ENCODE results near the gene LPAR6. TPM values are rescaled to one million over a fixed set of nuclear protein-coding genes. Genes with fewer than 3 reads are reported as not detected.
"Not testable (repeated sequence)": the region's sequence is repeated elsewhere in the genome, so short reads cannot be mapped to it uniquely, and the experiment has no call there.

The LPAR6 gene, protein sequence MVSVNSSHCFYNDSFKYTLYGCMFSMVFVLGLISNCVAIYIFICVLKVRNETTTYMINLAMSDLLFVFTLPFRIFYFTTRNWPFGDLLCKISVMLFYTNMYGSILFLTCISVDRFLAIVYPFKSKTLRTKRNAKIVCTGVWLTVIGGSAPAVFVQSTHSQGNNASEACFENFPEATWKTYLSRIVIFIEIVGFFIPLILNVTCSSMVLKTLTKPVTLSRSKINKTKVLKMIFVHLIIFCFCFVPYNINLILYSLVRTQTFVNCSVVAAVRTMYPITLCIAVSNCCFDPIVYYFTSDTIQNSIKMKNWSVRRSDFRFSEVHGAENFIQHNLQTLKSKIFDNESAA
- 10 to 100 TPM; 10.7 to 15.0 (median 12.3) TPM for total RNA-seq
- long read RNA-seq, donor 1, partial matches to known transcripts, result 0 of 11 reads
- long read RNA-seq, donor 1, other reads (novel, unspliced or antisense), result 11 of 11 reads
- long read RNA-seq, donor 2, partial matches to known transcripts, result 5 of 7 reads
- long read RNA-seq, donor 2, other reads (novel, unspliced or antisense), result 2 of 7 reads

DNA sequence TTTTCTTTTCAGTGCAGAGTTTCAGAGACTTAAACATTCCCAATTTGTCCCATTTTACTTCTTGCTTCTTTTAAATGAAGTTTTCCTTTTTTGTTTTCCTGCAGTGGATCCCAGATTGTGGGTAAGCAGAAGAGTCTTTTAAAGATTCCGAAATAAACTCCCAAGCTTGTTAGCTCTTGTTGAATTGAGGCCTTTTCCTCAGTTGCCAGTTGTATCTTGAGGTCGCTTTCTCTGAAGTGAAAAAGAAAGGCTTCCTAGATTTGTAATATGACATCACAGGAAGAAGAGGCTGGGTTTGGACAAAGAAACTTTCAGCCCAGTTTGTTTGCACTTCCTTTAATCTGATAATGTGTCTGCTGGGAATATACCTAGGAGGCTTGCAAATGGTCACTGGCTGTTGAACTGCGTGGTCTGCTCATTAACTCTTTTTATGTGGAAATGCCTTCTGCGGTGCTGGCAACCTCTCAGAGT lies at the start of gene LPAR6:
LPAR6 (minus strand) TSS at position 233 of the 471 bp plus-strand sequence. CDS start 690 bp downstream, outside the sequence.
- Histone ChIP-seq H3K4me3 (no peak within 1 kb of the TSS), H3K36me3 (ENCODE audit: low read depth) (no peaks in the 10 kb centered on the region), H3K9me3 (no peaks in the 10 kb centered on the region), H3K4me1 (ENCODE audit: low read depth) (peaks cover 4% of the 10 kb centered on the region)
- intact Hi-C loops (cut with DNase I, micrococcal nuclease), result no loop called here
- peak; percentile 88 for ATAC-seq
- TF ChIP-seq, protein P1, sequence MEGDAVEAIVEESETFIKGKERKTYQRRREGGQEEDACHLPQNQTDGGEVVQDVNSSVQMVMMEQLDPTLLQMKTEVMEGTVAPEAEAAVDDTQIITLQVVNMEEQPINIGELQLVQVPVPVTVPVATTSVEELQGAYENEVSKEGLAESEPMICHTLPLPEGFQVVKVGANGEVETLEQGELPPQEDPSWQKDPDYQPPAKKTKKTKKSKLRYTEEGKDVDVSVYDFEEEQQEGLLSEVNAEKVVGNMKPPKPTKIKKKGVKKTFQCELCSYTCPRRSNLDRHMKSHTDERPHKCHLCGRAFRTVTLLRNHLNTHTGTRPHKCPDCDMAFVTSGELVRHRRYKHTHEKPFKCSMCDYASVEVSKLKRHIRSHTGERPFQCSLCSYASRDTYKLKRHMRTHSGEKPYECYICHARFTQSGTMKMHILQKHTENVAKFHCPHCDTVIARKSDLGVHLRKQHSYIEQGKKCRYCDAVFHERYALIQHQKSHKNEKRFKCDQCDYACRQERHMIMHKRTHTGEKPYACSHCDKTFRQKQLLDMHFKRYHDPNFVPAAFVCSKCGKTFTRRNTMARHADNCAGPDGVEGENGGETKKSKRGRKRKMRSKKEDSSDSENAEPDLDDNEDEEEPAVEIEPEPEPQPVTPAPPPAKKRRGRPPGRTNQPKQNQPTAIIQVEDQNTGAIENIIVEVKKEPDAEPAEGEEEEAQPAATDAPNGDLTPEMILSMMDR (IDR thresholded peaks at IDR 0.05), result no peak
- peak in 1 of 3 donors; percentile 53 for DNase-seq

DNA sequence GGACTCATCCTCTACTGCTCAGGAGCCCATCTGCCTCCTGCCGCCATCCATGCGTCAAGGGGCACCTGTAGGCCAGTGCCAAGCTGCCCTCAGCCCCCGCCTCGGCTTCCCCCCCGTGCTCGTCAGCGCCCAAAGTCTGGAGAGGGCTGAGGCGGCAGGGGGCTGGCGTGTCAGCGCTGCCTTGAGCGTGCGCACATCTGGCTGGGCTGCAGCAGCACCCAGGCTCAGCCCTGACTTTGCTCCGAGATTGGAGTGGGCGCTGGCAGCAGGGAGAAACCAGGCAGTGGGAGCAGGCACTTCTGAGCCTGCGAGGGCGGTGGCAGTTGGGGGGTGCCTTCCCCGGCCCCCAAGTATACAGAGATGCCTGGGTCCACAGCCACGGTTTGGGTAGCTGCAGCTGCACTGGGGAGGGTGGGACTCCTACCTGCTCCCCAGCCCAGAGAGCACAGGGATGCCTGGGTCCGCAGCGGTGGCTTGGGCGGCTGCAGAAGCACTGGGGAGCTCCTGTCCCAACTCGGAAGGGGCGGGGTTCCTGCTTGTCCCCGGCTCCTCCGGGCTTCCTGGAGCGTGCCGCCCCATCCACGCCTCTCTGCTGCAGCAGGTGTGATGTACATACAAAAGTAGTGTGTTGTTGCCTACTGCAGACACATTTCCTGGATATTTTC lies 44.8 kb upstream of the LPAR6 start:
- no peaks in the 10 kb centered on the region for H3K36me3 ChIP-seq (ENCODE audit: low read depth)
- H3K4me3 ChIP-seq, result no peak overlapping the region
- no peaks in the 10 kb centered on the region for H3K9me3 ChIP-seq
- no peaks in the 10 kb centered on the region for H3K4me1 ChIP-seq (ENCODE audit: low read depth)
- TF ChIP-seq, protein P1 (IDR thresholded peaks at IDR 0.05), result no peak
- intact Hi-C loops (cut with DNase I, micrococcal nuclease), result no loop called here
- ATAC-seq, result peak; percentile 9
- DNase-seq, result no peak

DNA sequence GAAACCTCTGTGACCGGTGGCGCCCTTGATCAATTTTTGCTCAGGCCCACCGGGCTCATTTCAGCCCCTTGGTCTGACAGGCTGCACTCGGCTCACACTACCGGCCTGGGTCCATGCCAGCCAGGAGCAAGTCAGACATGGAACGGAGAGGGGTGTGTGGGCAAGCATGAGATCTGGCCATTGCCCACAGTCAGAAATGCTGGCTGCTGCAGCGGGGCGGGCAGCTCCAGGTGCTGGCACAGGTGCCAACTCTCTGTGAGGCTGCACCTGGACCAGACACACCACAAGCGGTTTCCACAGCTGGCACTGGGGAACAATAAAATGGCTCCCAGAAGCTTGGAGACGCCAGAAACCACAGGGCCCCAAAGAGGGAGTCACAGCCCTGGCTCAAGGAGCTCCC lies 43.6 kb upstream of the LPAR6 start:
- ATAC-seq, result no peak
- no peak overlapping the region for H3K4me3 ChIP-seq
- H3K36me3 ChIP-seq (ENCODE audit: low read depth), result no peaks in the 10 kb centered on the region
- H3K9me3 ChIP-seq, result no peaks in the 10 kb centered on the region
- DNase-seq, result no peak
- H3K4me1 ChIP-seq (ENCODE audit: low read depth), result no peaks in the 10 kb centered on the region
- intact Hi-C loops (cut with DNase I, micrococcal nuclease), result no loop called here
- TF ChIP-seq, protein P1 (IDR thresholded peaks at IDR 0.05), result no peak

DNA sequence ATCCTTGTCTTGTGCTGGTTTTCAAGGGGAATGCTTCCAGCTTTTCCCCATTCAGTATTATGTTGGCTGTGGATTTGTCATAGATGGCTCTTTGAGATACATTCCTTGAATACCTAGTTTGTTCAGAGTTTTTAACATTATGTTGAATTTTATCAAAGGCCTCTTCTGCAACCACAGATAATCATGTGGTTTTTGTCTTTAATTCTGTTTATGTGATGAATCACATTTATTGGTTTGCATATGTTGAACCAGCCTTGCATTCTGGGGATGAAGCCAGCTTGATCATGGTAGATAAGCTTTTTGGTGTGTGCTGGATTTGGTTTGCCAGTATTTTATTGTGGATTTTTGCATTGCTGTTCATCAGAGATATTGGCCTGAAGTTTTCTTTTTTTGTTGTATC lies 38.3 kb upstream of the LPAR6 start:
- intact Hi-C loops (cut with DNase I, micrococcal nuclease); ATAC-seq; H3K4me1 ChIP-seq (ENCODE audit: low read depth); DNase-seq; H3K4me3 ChIP-seq; H3K36me3 ChIP-seq (ENCODE audit: low read depth): not testable (repeated sequence)
- H3K9me3 ChIP-seq, result peaks cover 17% of the 10 kb centered on the region

DNA sequence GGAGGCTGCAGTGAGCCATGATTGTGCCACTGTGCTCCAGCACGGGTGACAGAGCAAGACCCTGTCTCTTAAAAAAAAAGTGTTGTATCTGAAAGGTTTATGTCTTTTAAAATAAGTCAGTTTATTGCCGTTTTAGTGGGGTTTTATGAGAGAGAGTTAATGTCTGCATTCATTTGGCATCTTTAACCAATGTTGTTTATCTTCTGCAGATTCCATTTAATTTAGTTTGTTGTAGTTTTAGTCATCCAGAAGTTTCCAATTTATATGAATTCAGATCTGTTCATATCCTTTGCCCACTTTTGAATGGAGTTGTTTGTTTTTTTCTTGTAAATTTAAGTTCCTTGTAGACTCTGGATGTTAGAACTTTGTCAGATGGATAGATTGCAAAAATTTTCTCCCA lies 36.7 kb upstream of the LPAR6 start:
- TF ChIP-seq, protein P1 (IDR thresholded peaks at IDR 0.05), result no peak
- no peak for ATAC-seq
- H3K4me3 ChIP-seq, result no peak overlapping the region

More for the DNA sequence above, 36.7 kb upstream of the LPAR6 start:
- H3K36me3 ChIP-seq (ENCODE audit: low read depth), result no peaks in the 10 kb centered on the region
- DNase-seq, result no peak
- peaks cover 17% of the 10 kb centered on the region for H3K9me3 ChIP-seq
- intact Hi-C loops (cut with DNase I, micrococcal nuclease), result no loop called here
- H3K4me1 ChIP-seq (ENCODE audit: low read depth), result no peaks in the 10 kb centered on the region
